Activated CD4-positive, alpha-beta T cell treated with anti-CD3 and anti-CD28 coated beads, Interleukin-2, amount 50 U/mL, for 1 hour (primary cell): Measurements from ENCODE around the gene UBAP2.

Source experiments
- DNase-seq: peaks from one replicate; pipeline ENCODE4 v3.0.0-alpha.2; 2020

UBAP2 gene, protein sequence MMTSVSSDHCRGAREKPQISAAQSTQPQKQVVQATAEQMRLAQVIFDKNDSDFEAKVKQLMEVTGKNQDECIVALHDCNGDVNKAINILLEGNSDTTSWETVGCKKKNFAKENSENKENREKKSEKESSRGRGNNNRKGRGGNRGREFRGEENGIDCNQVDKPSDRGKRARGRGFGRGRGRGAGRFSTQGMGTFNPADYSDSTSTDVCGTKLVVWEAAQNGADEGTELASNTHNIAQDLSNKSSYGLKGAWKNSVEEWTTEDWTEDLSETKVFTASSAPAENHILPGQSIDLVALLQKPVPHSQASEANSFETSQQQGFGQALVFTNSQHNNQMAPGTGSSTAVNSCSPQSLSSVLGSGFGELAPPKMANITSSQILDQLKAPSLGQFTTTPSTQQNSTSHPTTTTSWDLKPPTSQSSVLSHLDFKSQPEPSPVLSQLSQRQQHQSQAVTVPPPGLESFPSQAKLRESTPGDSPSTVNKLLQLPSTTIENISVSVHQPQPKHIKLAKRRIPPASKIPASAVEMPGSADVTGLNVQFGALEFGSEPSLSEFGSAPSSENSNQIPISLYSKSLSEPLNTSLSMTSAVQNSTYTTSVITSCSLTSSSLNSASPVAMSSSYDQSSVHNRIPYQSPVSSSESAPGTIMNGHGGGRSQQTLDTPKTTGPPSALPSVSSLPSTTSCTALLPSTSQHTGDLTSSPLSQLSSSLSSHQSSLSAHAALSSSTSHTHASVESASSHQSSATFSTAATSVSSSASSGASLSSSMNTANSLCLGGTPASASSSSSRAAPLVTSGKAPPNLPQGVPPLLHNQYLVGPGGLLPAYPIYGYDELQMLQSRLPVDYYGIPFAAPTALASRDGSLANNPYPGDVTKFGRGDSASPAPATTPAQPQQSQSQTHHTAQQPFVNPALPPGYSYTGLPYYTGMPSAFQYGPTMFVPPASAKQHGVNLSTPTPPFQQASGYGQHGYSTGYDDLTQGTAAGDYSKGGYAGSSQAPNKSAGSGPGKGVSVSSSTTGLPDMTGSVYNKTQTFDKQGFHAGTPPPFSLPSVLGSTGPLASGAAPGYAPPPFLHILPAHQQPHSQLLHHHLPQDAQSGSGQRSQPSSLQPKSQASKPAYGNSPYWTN

DNA sequence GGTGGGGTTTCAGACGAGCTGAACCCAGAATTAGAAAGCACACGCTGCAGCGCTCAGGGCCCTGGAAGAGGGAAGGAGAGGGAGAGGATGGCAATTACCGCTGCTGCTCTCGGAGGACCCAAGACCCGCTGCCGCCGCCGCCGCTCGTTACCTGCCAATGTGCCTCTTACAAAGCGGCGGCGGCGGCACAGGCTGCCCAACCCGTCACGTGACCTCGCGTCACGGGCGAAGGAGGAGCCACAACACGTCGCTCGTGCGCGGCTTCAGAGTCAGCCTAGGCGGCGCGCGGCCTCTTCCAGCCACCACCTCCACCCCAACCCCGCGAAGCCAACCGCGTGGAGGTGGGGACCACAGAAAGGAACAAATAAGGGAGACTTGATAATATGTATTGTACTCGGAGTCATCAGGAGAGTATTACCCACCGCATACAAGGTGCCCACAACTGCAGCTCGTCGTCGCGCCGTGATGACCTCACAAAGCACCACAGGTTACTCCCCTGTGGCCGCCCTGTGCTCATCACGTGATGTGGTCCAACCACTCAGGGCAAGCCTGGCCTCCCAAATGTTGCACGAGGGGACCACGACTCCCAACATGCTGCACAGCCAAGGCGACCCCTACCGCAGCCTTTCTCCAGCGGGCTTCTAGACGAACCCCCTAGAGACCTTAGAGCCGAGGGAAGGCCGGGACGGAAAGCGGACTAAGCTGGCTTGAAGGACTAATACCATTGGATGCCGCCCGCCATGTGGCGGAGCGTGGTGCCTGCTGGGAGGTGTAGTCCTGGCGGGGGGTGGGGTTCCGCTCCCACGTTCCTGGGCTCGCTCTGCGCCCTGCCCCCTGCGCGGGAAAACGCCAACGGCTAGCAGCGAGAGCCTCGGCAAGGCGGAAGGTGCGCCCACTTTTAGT lies at the start of gene UBAP2:
Gene UBAP2 (minus strand): TSS at position 161 of the 903 bp plus-strand sequence. CDS start 31,739 bp downstream, outside the sequence.
- DNase-seq, result peak; percentile 96

DNA sequence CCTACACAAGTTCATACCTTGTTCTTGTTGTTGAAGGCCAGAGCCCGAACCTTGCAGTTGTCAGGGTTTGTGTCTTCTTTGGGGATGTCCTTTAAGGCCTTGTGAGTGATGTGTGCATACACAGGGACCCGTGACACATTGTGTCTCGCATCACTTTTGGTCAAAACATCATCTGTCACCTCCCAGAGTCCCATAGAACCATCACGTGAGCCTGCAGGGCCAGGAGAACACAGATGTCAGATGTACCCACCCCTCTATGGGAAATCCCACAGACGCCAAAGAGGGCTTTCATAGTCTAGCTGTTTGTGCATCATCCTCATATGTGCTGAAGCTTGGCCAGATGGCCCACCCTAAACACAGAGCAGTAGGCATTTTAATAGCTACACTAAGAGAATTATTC lies 49.6 kb upstream of the UBAP2 start:
- DNase-seq, result no peak

DNA sequence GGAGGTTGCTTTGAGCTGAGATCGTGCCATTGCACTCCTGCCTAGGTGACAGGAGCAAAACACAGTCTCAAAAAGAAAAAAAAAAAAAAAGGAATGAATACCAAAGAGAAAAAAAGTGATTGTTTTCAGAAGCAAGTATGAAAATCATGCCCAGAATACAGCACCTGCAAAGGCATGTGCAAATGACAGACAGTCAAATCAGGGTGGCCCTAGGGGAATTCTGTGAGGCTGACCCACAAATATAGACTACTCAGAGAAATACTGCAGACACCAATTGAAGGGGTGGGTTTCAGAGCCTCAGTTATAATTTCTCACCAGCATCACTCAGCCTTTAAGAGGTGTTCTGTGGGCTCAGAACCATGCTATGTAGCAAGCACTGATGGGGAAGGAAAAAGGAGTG lies 49.2 kb upstream of the UBAP2 start:
- DNase-seq, result no peak

GRCh38 chr9:34096751-34097150 lies 48.1 kb upstream of the UBAP2 start:
- no peak for DNase-seq

DNA sequence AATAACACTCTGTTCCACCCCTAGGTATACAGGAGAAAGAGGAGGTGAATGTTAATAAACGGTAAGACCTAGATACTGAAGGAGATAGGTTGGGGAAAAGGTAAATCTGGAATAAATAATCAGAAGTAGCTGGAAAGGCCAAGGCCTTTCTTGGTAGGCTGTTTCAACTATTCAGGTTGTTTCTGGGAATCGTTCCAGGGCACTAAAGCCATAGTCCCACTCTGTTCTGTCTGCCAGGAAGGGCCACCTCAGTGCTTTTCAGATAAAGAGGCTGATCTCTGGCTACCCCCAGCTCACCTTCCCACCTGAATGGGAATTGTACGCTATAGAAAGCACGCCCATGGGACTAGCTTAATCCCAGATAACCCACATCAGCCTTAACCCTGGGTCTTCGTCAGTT lies 44.9 kb upstream of the UBAP2 start:
- no peak for DNase-seq

- DNase-seq, result no peak
Measured at GRCh38 chr9:34089311-34089710, 40.6 kb upstream of the UBAP2 start.

GRCh38 chr9:34087370-34087769 lies 38.7 kb upstream of the UBAP2 start:
- DNase-seq, result no peak

GRCh38 chr9:34086864-34087263 lies 38.2 kb upstream of the UBAP2 start:
- no peak for DNase-seq

DNA sequence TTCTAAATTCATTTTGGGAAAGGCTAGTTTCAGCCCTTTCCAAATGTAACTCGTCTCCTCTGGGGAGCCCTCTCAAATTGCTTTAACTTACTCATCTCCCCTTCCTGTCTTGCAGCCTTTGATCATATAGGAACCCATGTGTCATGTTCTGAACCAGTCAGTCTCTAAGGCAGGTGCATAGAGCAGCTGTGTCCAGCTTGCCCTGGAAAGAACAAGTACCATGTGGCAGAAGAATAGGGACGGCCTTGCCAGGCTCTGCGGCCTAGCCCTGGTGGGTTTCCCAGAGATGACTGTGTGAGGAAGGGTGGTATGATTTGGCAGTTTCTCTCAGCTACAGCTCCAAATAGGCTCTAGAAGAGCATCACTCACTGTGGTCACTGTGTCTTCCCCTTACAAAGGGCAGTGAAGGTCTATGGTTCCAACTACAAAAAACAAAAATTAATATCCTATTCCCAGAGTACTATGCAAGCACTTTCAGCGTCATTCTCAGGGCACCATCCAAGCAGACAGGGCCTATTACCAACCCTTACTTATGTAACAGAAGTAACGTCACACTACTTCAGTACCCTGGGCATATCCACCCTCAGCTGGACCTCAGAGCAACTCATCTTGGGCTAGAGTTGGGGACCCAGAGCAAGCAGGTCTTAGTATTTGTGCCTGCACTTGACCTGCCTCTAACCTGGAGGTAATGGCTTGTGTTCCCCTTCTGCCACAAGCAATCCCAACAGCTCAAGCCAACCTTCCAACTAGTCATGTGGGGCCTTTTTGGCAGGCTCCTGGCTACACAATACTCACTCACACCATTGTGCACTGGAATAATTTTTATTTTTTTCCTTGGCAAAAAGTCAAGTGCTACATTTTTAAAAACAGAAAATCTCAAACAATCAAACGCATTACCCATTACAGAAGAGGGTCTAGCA lies 37.2 kb upstream of the UBAP2 start:
- DNase-seq, result no peak

DNA sequence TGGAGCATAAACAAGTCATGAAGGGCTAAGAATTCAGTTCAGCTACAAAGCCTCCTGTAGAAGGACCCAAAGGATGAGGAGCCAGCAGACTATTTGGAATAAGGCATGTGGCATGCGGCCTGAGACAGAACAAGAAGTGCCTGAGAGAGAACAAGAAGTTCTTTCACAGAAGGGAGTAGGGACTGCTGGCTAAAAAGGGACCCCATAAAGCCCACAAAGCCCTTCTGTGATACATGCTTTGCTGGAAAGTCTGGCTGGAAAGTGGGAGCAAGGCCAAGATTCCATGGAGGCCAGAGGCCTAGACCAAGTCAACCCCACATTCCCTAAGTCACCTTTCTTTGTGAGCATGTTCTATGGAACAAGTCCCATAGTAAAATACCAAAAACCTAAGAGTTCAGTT lies 35.9 kb upstream of the UBAP2 start:
- DNase-seq, result no peak

DNA sequence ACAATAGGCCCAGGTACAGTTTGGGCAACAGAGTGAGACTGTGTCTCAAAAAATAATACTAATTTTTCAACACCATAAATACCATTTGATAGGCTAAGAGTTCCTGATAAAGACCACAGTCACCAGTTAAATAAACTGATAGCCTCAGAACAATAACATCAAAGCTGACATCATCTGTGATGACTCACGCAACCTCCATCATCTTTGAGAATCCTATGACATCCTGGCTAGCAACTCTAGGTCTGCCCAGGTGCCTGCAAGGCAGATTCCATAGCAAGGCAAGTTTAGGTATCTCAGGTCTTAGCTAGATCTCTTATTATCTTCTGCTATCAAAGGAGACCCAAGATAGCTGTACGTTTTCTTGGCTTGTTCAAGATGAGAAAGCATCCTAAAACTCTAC lies 30.5 kb upstream of the UBAP2 start:
- DNase-seq, result no peak

DNA sequence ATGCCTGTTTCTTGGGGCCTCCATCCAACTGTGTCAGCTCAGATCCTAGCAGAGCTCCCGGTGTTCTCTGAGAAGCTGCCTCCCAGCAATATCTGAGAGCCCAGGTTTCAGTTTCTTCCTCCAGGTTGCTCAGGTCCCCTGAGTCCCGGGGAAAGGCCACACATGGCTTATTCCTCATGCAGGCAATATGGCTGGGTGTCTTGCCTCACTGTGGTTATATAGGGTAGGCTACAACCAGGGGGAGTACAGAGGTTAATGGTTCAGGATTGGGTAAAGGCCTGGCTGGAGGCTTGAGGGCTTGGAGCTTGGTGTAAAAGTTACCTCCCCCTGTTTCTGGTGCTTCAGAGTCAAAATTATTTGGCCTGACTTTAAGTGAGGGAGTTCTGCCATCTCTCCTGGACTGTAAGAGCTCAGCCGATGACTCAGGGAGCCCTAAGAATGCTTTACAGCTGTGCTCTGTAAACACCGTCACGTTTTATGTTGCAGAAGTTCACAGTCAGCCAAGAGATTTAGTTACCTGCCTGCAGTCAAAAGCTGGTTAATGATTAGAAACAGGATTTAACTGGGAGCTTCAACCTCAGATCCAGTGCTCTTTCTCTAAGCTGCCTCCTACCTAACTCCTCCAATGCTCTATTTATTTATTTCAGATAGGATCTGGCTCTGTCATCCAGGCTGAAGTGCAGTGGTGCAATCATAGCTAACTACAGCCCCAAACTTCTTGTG lies 24.3 kb upstream of the UBAP2 start:
- DNase-seq, result no peak

DNA sequence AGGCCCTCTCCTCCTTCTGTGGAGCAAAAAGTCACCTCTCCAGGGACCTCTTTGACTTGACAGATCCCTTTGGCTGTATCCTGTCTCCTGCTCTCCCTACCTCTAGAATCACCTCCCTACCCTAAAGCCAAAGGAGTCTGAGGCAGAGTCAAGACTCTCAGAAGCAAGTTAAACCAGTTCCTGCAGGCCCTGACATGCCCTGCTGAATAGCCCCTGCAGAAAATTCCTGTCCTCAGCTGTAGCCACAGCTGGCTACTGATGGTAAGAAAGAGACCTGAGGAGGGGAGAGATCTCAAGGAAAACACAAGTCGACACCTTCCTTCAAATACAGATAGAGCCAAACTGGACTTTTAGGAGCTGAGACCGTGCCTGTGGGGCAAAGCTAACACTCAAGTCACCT lies 23.7 kb upstream of the UBAP2 start:
- DNase-seq, result no peak

GRCh38 chr9:34070606-34071324 lies 22.1 kb upstream of the UBAP2 start:
- DNase-seq, result no peak

DNA sequence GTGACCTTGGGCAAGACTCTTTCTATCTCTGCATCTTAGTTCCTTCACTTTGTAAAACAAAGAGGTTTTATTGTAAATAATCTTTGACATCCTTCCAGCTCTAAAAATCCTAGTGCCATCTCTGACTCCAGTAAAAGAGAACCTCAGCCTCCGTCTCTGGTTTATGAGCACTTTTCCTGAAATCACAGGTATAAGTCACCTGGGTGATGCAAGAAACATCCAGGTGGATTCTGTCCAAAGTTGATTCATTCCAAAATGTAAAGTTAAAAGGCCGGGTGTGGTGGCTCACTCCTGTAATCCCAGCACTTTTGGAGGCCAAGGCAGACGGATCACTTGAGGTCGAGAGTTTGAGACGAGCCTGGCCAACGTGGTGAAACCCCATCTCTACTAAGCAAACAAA lies 21.1 kb upstream of the UBAP2 start:
- DNase-seq, result no peak

DNA sequence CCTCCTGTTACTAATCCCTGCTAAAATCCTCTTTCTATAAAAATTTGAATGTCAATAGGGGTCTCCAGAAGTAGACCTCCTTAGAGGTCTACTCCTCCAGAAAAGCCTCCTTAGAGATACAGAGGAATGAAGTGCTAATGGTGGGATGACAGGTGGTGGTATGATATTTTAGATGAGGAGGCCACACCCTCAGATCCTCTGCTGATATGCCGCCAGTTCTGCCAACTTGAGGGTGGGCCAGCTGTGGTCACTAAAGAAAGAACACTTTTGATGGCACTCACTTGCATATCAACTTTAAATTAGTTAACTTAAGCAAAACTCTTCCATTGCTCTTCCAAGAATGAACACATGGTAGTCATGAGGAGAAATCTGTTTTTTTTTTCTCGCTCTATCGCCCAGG lies 16.9 kb upstream of the UBAP2 start:
- DNase-seq, result no peak

GRCh38 chr9:34059954-34060353 lies 11.3 kb upstream of the UBAP2 start:
- DNase-seq, result no peak

DNA sequence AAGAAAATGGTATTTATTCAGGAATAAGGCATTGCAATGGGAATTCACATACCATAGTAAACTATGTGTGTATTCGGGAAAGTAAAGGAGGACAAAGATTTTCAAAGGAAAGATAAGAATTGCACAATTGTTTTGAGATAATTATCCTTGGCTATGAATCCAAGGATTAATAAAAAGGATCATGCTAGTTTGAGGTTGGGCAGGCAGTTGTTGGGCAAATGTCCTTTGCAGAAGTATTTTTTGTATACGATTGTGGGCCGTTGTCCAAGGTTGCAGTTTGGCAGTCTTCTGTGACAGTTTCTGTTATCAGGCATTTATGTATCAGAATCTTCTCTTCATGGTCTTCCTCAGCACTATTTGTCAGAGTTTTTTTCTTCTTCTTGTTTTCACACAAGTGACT lies 10.6 kb upstream of the UBAP2 start:
- no peak for DNase-seq

GRCh38 chr9:34049630-34050384 lies 1.1 kb upstream of the UBAP2 start:
- no peak for DNase-seq
